Activated CD8-positive, alpha-beta T cell treated with anti-CD3 and anti-CD28 coated beads for 36 hours (primary cell): Measurements from ENCODE around the gene PTPRN2. TPM values are rescaled to one million over a fixed set of nuclear protein-coding genes. Genes with fewer than 3 reads are reported as not detected.

Source experiments
- ATAC-seq: fragments of 200-7000 bp; cut with Tn5 transposase; one replicate; pipeline ENCODE4 v1.10.0; 2021; ENCODE audit warnings: mild to moderate bottlenecking, moderate library complexity
- CTCF ChIA-PET: fragments of 350-600 bp; sonication (Branson Sonifier 250); formaldehyde crosslinking; loops from one replicate; lab custom pipeline; 2021; ENCODE audit warnings: antibody characterized with exemption; lab: Charles Lee
- POLR2A ChIA-PET: fragments of 350-600 bp; sonication (Branson Sonifier 250); formaldehyde crosslinking; loops from one replicate; lab custom pipeline; 2021; ENCODE audit warnings: antibody characterized with exemption; lab: Charles Lee
- DNase-seq: peaks from one replicate; pipeline ENCODE4 v3.0.0-alpha.2; 2020
- H3K27ac Mint-ChIP-seq: one replicate; pipeline ENCODE4 v1.8.0; 2021; ENCODE audit warnings: mild to moderate bottlenecking, mixed read lengths
- H3K27me3 Mint-ChIP-seq: one replicate; pipeline ENCODE4 v1.8.0; 2021; ENCODE audit warnings: mixed read lengths
- H3K36me3 Mint-ChIP-seq: one replicate; pipeline ENCODE4 v1.8.0; 2021; ENCODE audit warnings: low read depth, mixed read lengths
- H3K4me1 Mint-ChIP-seq: one replicate; pipeline ENCODE4 v1.8.0; 2021; ENCODE audit warnings: low read depth, mixed read lengths
- H3K4me3 Mint-ChIP-seq: one replicate; pipeline ENCODE4 v1.8.0; 2021; ENCODE audit warnings: mild to moderate bottlenecking, moderate library complexity, mixed read lengths
- H3K9me3 Mint-ChIP-seq: one replicate; pipeline ENCODE4 v1.8.0; 2021; ENCODE audit warnings: mixed read lengths
- CTCF ChIP-seq: fragments of 200-600 bp; IDR thresholded peaks from one replicate; pipeline ENCODE4 v1.8.0; 2022; ENCODE audit warnings: antibody characterized with exemption, mild to moderate bottlenecking
- intact Hi-C: fragments of 100-400 bp; cut with micrococcal nuclease; formaldehyde crosslinking; loops from one replicate; pipeline ENCODE4 v1.10.0; 2022
- total RNA-seq, 2 experiments: library from RNA; stranded (reverse); gene quantifications; one replicate each; pipeline ENCODE4 v1.2.3, GENCODE V29; 2021

Gene PTPRN2
- total RNA-seq, 2 experiments from 2014 or later: 0.49 to 0.65 TPM

- no peak for TF ChIP-seq CTCF
- Mint-ChIP-seq H3K27ac (no peak overlapping the region), H3K9me3 (no peaks in the 10 kb centered on the region), H3K4me3 (no peak overlapping the region), H3K27me3 (no peaks in the 10 kb centered on the region), H3K36me3 (no peaks in the 10 kb centered on the region), H3K4me1 (no peaks in the 10 kb centered on the region)
- intact Hi-C loops: no loop called here
- CTCF ChIA-PET: no interaction called here
- POLR2A ChIA-PET: no interaction called here
- no peak for DNase-seq
- ATAC-seq: no peak
Measured at GRCh38 chr7:158261362-158262235, 326.0 kb downstream of the PTPRN2 start.

GRCh38 chr7:158260567-158261361, 326.9 kb downstream of the PTPRN2 start:
- CTCF ChIA-PET: no interaction called here

GRCh38 chr7:158259671-158260418, 327.8 kb downstream of the PTPRN2 start:
- intact Hi-C loops: no loop called here
- H3K27ac Mint-ChIP-seq: no peak overlapping the region
- H3K36me3 Mint-ChIP-seq: no peaks in the 10 kb centered on the region
- no peak overlapping the region for H3K4me3 Mint-ChIP-seq
- no peak for ATAC-seq
- CTCF ChIA-PET: no interaction called here
- no peak for TF ChIP-seq CTCF
- no peaks in the 10 kb centered on the region for H3K9me3 Mint-ChIP-seq
- POLR2A ChIA-PET: no interaction called here
- no peak for DNase-seq
- no peaks in the 10 kb centered on the region for H3K27me3 Mint-ChIP-seq
- no peaks in the 10 kb centered on the region for H3K4me1 Mint-ChIP-seq

More at GRCh38 chr7:158260567-158261361, 326.9 kb downstream of the PTPRN2 start:
- no peak for TF ChIP-seq CTCF
- intact Hi-C loops: no loop called here
- Mint-ChIP-seq H3K27me3 (no peaks in the 10 kb centered on the region), H3K4me3 (no peak overlapping the region), H3K36me3 (no peaks in the 10 kb centered on the region), H3K4me1 (no peaks in the 10 kb centered on the region), H3K9me3 (no peaks in the 10 kb centered on the region), H3K27ac (no peak overlapping the region)
- POLR2A ChIA-PET: no interaction called here
- DNase-seq (no peak), ATAC-seq (no peak)

GRCh38 chr7:158259141-158259540, 328.5 kb downstream of the PTPRN2 start:
- Mint-ChIP-seq H3K27ac (no peak overlapping the region), H3K4me1 (no peaks in the 10 kb centered on the region), H3K36me3 (no peaks in the 10 kb centered on the region), H3K9me3 (no peaks in the 10 kb centered on the region), H3K27me3 (no peaks in the 10 kb centered on the region), H3K4me3 (no peak overlapping the region)
- TF ChIP-seq CTCF: no peak
- ATAC-seq: no peak
- intact Hi-C loops: no loop called here
- CTCF ChIA-PET: no interaction called here
- POLR2A ChIA-PET: no interaction called here
- no peak for DNase-seq
